T-helper 2 cell treated with Interferon-gamma antibody and Interleukin-4, amounts not matched to agents 100 ng/mL and 5 ng/mL, for 36 hours (primary cell): ENCODE results near the gene IQSEC3. TPM values are rescaled to one million over a fixed set of nuclear protein-coding genes. Genes with fewer than 3 reads are reported as not detected.

Experiments used
- intact Hi-C: fragments of 100-400 bp; cut with micrococcal nuclease; formaldehyde crosslinking; loops from one replicate; pipeline ENCODE4 v1.15.1; 2023
- total RNA-seq: library from RNA; stranded (reverse); gene quantifications from 2 replicates; pipeline ENCODE4 v1.2.3, GENCODE V29; 2022

The IQSEC3 gene
- total RNA-seq, 1 donor from 2014 or later: 0.11 TPM

GRCh38 chr12:138171-138897, 71.8 kb downstream of the IQSEC3 start:
- intact Hi-C loops: no loop called here

- intact Hi-C loops: no loop called here
Observed at GRCh38 chr12:138898-139534, 72.4 kb downstream of the IQSEC3 start.

DNA sequence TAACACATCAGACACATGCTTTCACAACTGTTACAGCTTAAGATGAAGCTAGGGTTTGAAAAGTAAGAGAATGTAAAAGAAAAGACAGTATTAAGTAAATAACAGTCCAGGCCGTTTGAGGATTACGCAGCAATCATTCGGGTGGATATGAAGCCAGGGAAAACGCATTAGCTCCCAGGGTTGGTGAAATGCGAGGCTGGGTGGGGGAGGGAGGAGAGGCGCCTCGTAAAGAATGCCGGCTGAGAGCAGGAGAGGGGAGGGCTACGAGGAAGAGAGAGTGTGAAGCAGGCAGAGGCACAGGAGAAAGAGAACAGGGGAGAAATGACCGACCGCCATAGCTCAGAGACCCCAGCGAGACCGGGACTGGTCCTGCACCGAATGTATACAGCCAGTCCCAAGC, 73.0 kb downstream of the IQSEC3 start:
- intact Hi-C loops: no loop called here

DNA sequence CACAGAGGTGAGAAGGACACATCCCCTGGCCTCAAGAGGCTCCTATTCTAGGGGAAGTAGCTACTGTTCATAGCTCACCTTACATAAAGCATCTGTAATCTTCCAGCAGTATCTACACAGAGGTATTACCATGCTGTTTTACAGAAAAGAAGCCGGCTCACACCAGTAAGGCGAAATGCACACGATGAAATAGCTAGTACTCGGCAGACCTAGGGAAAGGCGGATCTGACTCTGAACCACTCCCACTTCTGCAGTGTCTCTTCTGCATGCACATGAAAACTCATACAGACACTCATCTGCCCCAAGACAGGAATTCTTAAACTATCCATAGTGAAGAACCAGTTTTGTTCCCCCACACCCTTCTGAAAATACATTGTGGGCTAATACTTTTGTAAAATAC, 73.6 kb downstream of the IQSEC3 start:
- intact Hi-C loops: no loop called here

GRCh38 chr12:143964-144649, 77.5 kb downstream of the IQSEC3 start:
- intact Hi-C loops: no loop called here

GRCh38 chr12:144650-145284, 78.2 kb downstream of the IQSEC3 start:
- intact Hi-C loops: no loop called here

DNA sequence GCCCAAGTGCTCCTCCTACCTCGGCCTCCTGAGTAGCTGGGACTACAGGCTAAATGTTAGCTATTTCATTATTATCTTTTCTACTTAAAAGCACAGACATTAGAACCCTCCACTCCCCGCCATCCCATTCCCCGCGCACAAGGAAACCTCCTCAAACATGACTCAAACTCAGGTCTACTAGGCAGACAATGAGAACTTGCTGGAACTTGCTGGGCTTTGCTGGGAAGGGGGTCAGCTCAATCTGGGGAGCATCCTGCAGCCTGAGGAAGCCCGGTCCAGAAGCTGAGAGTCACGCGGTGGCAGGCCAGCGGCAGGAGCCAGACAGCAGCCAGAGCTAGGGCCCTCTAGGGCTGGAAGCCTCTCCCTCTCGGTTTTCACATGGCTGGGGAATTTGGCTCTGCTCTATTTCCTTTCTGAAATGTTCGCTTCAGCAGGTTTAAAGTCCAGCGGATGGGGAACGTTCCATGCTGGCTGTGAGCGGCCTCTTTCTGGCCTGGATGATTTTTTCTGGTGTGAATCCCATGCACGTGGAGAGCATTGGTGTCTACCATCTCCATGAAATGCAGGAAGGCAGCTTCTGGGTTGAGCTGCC, 78.9 kb downstream of the IQSEC3 start:
- intact Hi-C loops: no loop called here

DNA sequence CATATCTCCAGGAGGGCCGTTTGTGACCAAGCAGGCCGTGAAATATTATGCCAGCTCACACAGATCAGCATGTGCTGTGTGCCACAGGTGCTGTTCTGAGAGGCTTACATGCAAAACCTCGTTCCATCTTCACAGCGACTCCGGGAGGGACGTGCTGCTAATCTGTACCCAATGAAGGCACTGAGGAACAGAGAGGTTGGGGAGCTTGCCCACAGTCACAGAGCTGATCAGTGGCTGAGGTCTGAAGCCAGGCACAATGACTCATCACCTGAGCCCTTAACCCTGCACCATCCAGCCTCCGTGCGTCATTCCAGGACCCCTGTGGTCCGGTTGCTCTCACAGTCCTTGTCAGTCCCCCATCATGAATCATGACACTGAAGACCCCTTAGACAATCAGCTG, 80.7 kb downstream of the IQSEC3 start:
- intact Hi-C loops: no loop called here

GRCh38 chr12:148676-149416, 82.3 kb downstream of the IQSEC3 start:
- intact Hi-C loops: no loop called here

- intact Hi-C loops: no loop called here
Observed at GRCh38 chr12:151579-151978, 85.0 kb downstream of the IQSEC3 start.

DNA sequence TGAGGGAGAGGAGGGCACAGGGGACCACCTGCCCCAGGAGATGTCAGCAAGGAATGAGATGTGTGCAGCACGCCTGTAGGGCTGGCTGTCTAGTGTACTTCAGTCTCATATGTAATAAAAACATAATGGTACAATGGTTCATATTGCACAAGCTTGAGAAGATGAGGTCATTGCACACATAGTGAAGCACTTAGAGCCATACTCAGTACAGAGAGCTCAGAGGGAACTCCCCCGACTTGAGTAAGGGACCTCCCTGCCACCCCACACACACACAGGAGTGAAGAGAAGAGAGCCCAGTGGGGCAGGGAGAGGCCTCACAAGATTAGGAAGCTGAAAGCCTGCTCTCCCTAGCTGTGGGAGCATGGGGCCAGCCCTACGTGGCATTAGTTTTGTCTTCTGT, 85.9 kb downstream of the IQSEC3 start:
- intact Hi-C loops: no loop called here

GRCh38 chr12:153080-153746, 86.6 kb downstream of the IQSEC3 start:
- intact Hi-C loops: no loop called here

- intact Hi-C loops: no loop called here
Observed at GRCh38 chr12:154058-154457, 87.5 kb downstream of the IQSEC3 start.

- intact Hi-C loops: no loop called here
Observed at GRCh38 chr12:155006-155405, 88.4 kb downstream of the IQSEC3 start.

- intact Hi-C loops: no loop called here
Observed at GRCh38 chr12:155646-156045, 89.1 kb downstream of the IQSEC3 start.

DNA sequence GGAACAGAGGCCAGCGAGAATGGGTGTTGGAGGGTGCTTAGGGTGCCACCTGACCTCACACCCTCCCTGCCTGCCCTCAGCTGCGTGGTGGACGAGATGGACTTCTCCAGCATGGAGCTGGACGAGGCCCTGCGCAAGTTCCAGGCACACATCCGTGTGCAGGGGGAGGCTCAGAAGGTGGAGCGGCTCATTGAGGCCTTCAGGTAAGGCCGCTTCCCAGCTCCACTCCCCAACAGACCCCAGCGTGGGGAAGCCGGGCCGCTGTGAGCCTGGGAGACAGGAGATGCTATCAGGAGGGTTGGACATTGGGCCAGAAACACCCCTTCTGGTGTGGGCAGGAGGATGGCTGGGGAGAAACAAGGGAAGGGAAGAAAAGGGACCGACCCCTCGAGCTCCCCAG, 90.4 kb downstream of the IQSEC3 start:
- intact Hi-C loops: no loop called here

GRCh38 chr12:157644-158043, 91.1 kb downstream of the IQSEC3 start:
- intact Hi-C loops: no loop called here

DNA sequence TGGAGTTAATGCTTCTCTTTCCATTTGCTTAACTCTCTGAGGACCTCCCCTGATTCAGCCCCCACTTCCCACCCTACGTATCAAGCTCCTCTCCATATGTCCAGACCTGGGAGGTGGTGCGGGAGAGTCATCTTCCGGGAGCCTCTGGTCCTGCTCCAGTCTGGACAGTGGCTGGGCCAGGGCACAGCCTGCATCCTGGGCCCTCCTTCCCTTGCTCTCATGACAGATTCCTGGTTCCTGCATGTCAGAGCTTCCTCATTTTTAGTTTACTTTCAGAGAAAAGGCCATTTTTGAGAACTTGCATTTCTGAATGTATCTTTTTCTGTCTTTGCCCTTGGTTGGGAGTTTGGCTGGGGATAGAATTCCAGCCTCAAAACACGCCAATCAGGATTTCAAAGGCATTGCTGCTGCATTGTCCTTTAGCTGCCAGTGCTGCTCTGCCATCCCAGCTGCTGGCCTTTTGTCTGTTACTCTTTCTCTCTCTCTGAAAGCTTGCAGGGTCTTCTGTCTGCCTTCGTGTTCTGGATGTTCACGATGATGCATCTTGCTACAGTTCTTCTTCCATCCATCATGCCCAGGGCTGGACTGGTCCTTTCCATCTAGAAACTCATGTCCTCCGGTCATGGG, 92.7 kb downstream of the IQSEC3 start:
- intact Hi-C loops: no loop called here

DNA sequence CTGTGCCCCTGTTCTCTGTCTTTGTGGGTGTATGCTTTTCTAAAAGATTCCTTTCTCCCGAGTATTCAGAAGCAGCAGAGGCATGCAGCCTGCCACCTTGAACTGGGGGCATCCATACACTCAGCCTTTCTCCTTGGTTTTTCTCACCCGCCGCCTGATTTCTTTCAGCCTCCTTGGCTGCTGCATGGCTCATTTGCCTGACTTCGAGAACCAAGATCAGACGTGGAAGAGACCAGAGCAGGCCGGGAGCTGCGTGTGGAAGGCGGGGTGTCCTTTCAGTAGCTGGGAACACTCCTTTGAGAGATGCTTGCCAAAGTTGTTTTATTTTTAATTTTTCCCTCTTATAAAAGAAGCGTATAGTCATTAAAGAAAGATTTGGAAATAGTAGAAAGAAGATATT, 94.3 kb downstream of the IQSEC3 start:
- intact Hi-C loops: no loop called here

GRCh38 chr12:161823-162222, 95.3 kb downstream of the IQSEC3 start:
- intact Hi-C loops: no loop called here
